OCI-LY3 (cell line): ENCODE measurements around the gene SLC8A2.

Source experiments
- CTCF ChIP-seq: fragments of 200-600, 300-600 bp; sonication (generic); IDR thresholded peaks from 2 replicates; pipeline ENCODE4 v1.5.1; 2014; ENCODE audit warnings: antibody characterized with exemption, low read length, low read depth
- EZH2phosphoT487 ChIP-seq: fragments of 200-600 bp; shearing (Covaris generic); IDR thresholded peaks from 2 replicates; pipeline ENCODE4 v1.6.1; 2018; ENCODE audit warnings: antibody characterized with exemption, mixed run types, low read depth

GRCh38 chr19:47499863-47500830 is 28.5 kb upstream of the SLC8A2 start:
- TF ChIP-seq CTCF = no peak
- TF ChIP-seq EZH2phosphoT487 = no peak
